Endothelial cell (in vitro differentiated cells): Measurements from ENCODE around the gene CEP162. TPM values are rescaled to one million over a fixed set of nuclear protein-coding genes. Genes with fewer than 3 reads are reported as not detected.
"Not testable (repeated sequence)": the region's sequence is repeated elsewhere in the genome, so short reads cannot be mapped to it uniquely, and the experiment has no call there.

Experiments used
- DNase-seq: peaks from one replicate; pipeline ENCODE4 v3.0.0; 2021; ENCODE audit warnings: low spot score
- H3K27ac Mint-ChIP-seq: one replicate; pipeline ENCODE4 v1.8.0; 2021; ENCODE audit warnings: mixed read lengths, inconsistent platforms; ENCODE audit not compliant: unreplicated experiment
- H3K27me3 Mint-ChIP-seq: one replicate; pipeline ENCODE4 v1.8.0; 2021; ENCODE audit warnings: mild to moderate bottlenecking, moderate library complexity, mixed read lengths, inconsistent platforms; ENCODE audit not compliant: unreplicated experiment
- H3K36me3 Mint-ChIP-seq: one replicate; pipeline ENCODE4 v1.8.0; 2021; ENCODE audit warnings: mild to moderate bottlenecking, low read depth, mixed read lengths, inconsistent platforms; ENCODE audit not compliant: unreplicated experiment
- H3K4me1 Mint-ChIP-seq: one replicate; pipeline ENCODE4 v1.8.0; 2021; ENCODE audit warnings: mild to moderate bottlenecking, mixed read lengths, inconsistent platforms; ENCODE audit not compliant: unreplicated experiment
- H3K4me3 Mint-ChIP-seq: one replicate; pipeline ENCODE4 v1.8.0; 2021; ENCODE audit warnings: mild to moderate bottlenecking, mixed read lengths, inconsistent platforms; ENCODE audit not compliant: unreplicated experiment
- H3K9me3 Mint-ChIP-seq: one replicate; pipeline ENCODE4 v1.8.0; 2021; ENCODE audit warnings: mixed read lengths, inconsistent platforms; ENCODE audit not compliant: unreplicated experiment
- CTCF ChIP-seq: fragments of 200-600 bp; sonication (generic); IDR thresholded peaks from one replicate; pipeline ENCODE4 v1.5.0; 2021; ENCODE audit warnings: antibody characterized with exemption; ENCODE audit not compliant: unreplicated experiment
- total RNA-seq: library from RNA; stranded (reverse); fragmentation: NEBNext Ultra II Directional; extraction: Animal tissue kit (Norgen Biotek cat#: 25700); gene quantifications from one replicate; pipeline ENCODE4 v1.2.1, GENCODE V29; 2021; ENCODE audit not compliant: unreplicated experiment

Gene CEP162
- total RNA-seq, 1 donor from 2014 or later: 14.3 TPM

- Mint-ChIP-seq H3K27me3 (no peaks in the 10 kb centered on the region), H3K27ac (no peak overlapping the region), H3K4me1 (peaks cover 10% of the 10 kb centered on the region), H3K9me3 (no peaks in the 10 kb centered on the region), H3K36me3 (no peaks in the 10 kb centered on the region), H3K4me3 (no peak overlapping the region)
- no peak for DNase-seq
- no peak for TF ChIP-seq CTCF
These were observed 24.6 kb upstream of the CEP162 start for GRCh38 chr6:84251891-84252539.

GRCh38 chr6:84249724-84250123 is 22.3 kb upstream of the CEP162 start:
- no peak overlapping the region for H3K4me3 Mint-ChIP-seq
- no peak for DNase-seq
- H3K27ac Mint-ChIP-seq: no peak overlapping the region
- no peaks in the 10 kb centered on the region for H3K4me1 Mint-ChIP-seq
- no peaks in the 10 kb centered on the region for H3K9me3 Mint-ChIP-seq
- H3K27me3 Mint-ChIP-seq: no peaks in the 10 kb centered on the region
- no peak for TF ChIP-seq CTCF
- no peaks in the 10 kb centered on the region for H3K36me3 Mint-ChIP-seq

- H3K9me3 Mint-ChIP-seq, H3K4me3 Mint-ChIP-seq, H3K4me1 Mint-ChIP-seq, DNase-seq, H3K27me3 Mint-ChIP-seq, H3K36me3 Mint-ChIP-seq, H3K27ac Mint-ChIP-seq: not testable (repeated sequence)
These were observed 17.1 kb upstream of the CEP162 start for GRCh38 chr6:84244416-84245081.

GRCh38 chr6:84243240-84243639 is 15.8 kb upstream of the CEP162 start:
- no peaks in the 10 kb centered on the region for H3K27me3 Mint-ChIP-seq
- H3K27ac Mint-ChIP-seq: no peak overlapping the region
- no peak for TF ChIP-seq CTCF
- H3K4me3 Mint-ChIP-seq: no peak overlapping the region
- no peaks in the 10 kb centered on the region for H3K9me3 Mint-ChIP-seq
- H3K4me1 Mint-ChIP-seq: no peaks in the 10 kb centered on the region
- no peaks in the 10 kb centered on the region for H3K36me3 Mint-ChIP-seq
- no peak for DNase-seq

GRCh38 chr6:84242265-84242664 is 14.8 kb upstream of the CEP162 start:
- Mint-ChIP-seq H3K27me3 (no peaks in the 10 kb centered on the region), H3K4me1 (no peaks in the 10 kb centered on the region), H3K9me3 (no peaks in the 10 kb centered on the region), H3K36me3 (no peaks in the 10 kb centered on the region), H3K27ac (no peak overlapping the region), H3K4me3 (no peak overlapping the region)
- no peak for DNase-seq
- TF ChIP-seq CTCF: no peak
